GM12864 (cell line): ENCODE results near the gene CCND2.

Experiments used
- DNase-seq: peaks from one replicate; pipeline ENCODE4 v3.0.0-alpha.2; 2011; ENCODE audit warnings: low read depth
- H3K4me3 ChIP-seq: 2 replicates; pipeline ENCODE4 v1.5.1; 2011; ENCODE audit warnings: mild to moderate bottlenecking, low read depth, low read length, control low read depth
- CTCF ChIP-seq: IDR thresholded peaks from 2 replicates; pipeline ENCODE4 v1.5.1; 2011; ENCODE audit warnings: low read depth, mild to moderate bottlenecking, moderate library complexity, low read length, control low read depth, inconsistent platforms; ENCODE audit errors: missing control alignments

CCND2 gene

GRCh38 chr12:4276524-4277204 is 3.1 kb downstream of the CCND2 start:
- peak overlapping the region; percentile 72 for H3K4me3 ChIP-seq

GRCh38 chr12:4277205-4277543 is 3.6 kb downstream of the CCND2 start:
- DNase-seq = no peak
- no peak overlapping the region; the same call in 1 of the 2 replicates for H3K4me3 ChIP-seq
- no peak for TF ChIP-seq CTCF

More at GRCh38 chr12:4276524-4277204, 3.1 kb downstream of the CCND2 start:
- TF ChIP-seq CTCF = peak; percentile 88
- DNase-seq = peak; percentile 79

GRCh38 chr12:4277857-4278256 is 4.3 kb downstream of the CCND2 start:
- no peak for TF ChIP-seq CTCF
- DNase-seq = no peak
- H3K4me3 ChIP-seq = no peak overlapping the region

- no peak for TF ChIP-seq CTCF
- no peak overlapping the region for H3K4me3 ChIP-seq
- no peak for DNase-seq
Observed at GRCh38 chr12:4278329-4279197, 5.0 kb downstream of the CCND2 start.

GRCh38 chr12:4279198-4279690 is 5.7 kb downstream of the CCND2 start:
- TF ChIP-seq CTCF = no peak
- no peak for DNase-seq
- no peak overlapping the region for H3K4me3 ChIP-seq

GRCh38 chr12:4280351-4281163 is 7.0 kb downstream of the CCND2 start:
- no peak overlapping the region for H3K4me3 ChIP-seq
- DNase-seq = no peak
- no peak for TF ChIP-seq CTCF
